D341Med (cell line): ENCODE results near the gene FBXL13.
"Not testable (repeated sequence)": the region's sequence is repeated elsewhere in the genome, so short reads cannot be mapped to it uniquely, and the experiment has no call there.

ENCODE experiments used
- DNase-seq: peaks from one replicate; pipeline ENCODE4 v3.0.0; 2012; ENCODE audit warnings: low spot score

Gene FBXL13

DNA sequence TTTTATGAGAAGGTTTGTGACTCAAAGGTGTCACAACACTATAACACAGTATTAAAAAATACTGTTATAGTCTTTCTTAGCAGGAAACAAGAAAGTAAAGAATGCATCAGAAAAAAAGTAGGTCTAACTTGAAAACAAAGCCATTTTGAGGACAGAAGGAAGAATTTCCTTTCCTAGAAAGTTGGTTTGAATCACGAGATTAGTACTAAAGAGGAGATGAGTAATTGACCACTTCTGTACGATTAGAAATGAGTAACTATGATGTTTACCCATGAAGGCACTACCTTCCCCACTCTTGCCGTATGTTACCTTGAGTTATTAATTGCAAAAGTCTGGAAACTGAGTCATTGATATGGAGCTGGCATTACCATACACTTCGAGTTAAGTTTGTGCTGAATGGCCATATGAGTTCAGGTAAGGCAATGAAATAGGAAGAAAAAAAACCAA, 260.5 kb downstream of the FBXL13 start:
- no peak for DNase-seq

- DNase-seq, result no peak
Measured at GRCh38 chr7:102813191-102814024, 261.2 kb downstream of the FBXL13 start.

DNA sequence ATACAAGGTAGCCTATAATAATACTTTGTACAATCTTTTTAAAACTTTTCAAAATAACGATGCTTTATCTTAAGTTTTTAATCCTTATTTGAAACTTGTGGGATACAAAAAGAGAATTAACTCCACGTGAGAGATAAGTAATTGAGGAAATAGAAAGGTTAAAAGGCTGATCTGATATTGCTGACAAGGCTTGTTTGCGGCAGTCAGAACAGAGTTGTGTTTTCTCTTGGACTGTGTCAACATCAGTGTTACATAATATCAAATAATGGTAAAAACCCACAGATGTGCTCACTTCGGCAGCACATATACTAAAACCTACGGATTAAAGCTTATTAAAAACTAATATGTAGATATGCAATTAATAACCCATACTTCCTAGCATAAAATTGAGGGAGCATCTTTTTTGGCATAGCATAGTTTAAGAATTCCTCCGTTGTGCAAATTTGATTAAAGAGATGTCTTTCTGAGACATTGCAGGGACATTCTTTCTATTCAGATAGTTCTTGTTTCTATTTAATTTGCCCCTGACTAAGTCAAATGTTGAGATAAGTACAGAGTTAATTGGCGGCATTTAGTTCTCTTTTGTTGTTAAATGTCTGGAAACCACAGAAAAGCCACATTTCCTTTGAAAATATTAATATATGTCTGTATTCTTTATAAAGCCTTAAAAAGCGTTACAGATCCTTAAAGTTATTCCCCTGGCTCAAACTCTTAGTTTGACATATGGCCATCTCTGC, 262.5 kb downstream of the FBXL13 start:
- no peak for DNase-seq

DNA sequence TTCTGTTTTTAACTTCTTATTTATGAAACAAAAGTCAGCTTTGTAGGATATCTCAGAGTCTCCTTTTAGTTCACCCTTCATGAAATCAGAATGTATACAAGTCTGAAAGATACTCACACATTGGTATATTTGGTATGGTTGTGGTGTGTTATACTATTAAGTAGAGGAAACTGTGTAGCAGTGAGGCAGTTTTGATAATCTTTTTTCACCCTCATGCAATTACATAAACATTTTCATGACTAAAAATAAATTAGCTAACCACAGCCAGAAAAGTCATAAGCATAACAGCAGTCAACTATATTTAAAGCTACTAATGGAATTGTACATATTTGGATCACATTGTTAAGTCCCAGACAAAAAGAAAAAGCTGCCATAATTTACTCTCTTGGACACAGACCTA, 263.7 kb downstream of the FBXL13 start:
- no peak for DNase-seq

- no peak for DNase-seq
Measured at GRCh38 chr7:102806613-102807012, 268.0 kb downstream of the FBXL13 start.

- DNase-seq, result not testable (repeated sequence)
Measured at GRCh38 chr7:102795987-102796595, 278.5 kb downstream of the FBXL13 start.

- not testable (repeated sequence) for DNase-seq
Measured at GRCh38 chr7:102794567-102794966, 280.0 kb downstream of the FBXL13 start.

- not testable (repeated sequence) for DNase-seq
Measured at GRCh38 chr7:102791831-102792230, 282.8 kb downstream of the FBXL13 start.

GRCh38 chr7:102791367-102791766, 283.2 kb downstream of the FBXL13 start:
- DNase-seq, result not testable (repeated sequence)

- not testable (repeated sequence) for DNase-seq
Measured at GRCh38 chr7:102790364-102791100, 284.1 kb downstream of the FBXL13 start.

DNA sequence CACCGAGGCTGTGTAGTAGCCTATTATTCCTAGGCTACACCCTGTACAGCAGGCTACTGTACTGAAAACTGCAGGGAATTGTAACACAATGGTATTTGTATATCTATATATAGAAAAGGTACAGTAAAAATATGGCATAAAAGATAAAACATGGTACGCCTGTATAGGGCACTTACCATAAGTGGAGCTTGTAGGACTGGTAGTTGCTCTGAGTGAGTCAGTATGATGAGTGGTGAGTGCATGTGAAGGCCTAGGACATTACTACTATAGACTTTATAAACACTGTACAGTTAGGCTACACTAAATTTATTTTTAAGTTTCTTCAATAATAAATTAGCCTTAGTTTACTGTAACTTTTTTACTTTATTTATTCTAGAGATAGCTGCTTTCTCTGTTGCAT, 285.8 kb downstream of the FBXL13 start:
- DNase-seq, result not testable (repeated sequence)

GRCh38 chr7:102780926-102781325, 293.7 kb downstream of the FBXL13 start:
- not testable (repeated sequence) for DNase-seq

DNA sequence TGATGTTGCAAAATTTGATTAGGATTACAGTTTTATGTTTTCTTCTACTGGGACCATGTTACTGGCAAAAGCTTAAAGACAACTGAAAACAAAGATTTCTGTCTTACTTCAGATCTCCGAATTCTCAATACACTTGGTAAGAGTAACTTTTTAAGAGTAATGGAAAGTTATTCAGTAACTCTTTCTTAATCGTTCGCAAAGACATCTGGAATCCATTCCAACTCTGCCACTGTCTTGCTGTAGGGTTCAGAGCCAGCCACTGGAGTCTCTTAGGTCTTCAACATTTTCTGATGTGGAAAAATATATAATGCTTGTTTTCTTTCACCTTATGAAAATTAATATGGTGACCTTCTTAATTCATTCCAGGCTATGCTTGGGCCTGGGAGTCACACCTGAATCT, 295.9 kb downstream of the FBXL13 start:
- not testable (repeated sequence) for DNase-seq

DNA sequence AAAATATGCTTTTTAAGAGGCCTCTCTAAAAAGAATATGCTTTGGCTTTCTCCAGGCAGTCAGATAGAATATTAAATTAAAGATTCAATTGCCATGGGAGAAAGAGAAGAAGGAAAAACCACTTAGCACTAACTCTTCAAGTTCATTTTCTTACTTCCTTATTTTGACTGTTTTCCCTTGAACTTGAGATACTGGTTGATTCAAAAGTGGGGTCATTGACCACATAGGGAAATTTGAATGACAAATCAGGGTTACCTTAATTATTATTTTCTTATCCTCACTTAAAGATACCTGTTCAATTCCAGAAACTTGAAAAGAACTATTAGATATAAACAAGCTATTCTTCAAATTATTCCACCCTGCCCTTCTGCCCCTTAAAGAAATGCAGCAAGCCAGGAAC, 298.4 kb downstream of the FBXL13 start:
- not testable (repeated sequence) for DNase-seq

- not testable (repeated sequence) for DNase-seq
Measured at GRCh38 chr7:102770467-102770866, 304.1 kb downstream of the FBXL13 start.

DNA sequence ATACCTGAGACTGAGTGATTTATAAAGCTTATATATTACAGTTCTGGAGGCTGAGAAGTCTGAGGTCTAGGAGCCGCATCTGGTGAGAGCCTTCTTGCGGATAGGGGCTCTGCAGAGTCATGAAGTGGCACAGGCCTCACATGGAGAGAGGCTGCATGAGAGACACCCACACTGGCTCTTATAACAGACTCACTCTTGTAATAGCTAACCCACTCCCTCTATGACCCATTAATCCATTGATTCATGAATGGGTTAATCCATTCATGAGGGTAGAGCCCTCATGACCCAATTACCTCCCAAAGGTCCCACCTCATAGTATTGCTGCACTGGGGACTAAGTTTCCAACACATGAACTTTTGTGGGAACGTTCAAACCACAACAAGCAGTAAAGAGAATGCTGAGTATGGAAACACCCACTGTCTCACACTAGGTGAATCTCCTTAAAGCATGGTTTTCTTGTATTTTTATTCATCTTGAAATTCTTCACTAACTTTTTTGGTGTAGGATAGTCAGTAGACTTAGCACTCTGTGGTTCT, 304.9 kb downstream of the FBXL13 start:
- DNase-seq, result not testable (repeated sequence)

DNA sequence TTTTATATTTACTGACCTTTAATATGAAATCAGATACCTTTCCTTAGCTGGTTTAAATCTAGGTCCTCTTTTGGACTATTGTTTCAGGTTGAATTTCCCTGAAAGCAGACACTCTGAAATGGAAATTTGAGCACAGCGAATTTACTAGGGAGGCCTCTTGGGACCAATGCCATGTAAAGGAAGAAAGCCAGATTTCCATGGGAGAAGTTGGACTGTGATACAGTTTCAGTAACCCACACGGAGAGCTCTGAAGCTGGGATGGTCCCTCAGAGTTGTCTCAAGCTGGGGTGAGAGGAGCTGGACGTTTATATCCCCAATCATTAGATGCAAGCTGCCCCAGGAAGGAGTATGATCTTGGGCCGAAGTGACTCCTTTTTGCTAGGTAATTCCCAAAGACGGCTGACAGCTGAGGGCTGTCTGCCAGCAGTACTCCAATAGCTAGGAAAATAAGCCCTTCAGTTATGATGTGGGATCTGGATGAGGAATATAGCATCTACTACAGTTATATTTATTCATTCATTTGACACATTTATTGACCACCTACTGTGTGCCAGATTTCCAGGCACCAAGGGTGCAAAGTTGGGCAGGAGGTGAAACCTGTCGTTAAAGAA, 311.2 kb downstream of the FBXL13 start:
- DNase-seq, result not testable (repeated sequence)
